GM21529 (cell line): ENCODE results near the gene TSPEAR.

Experiments used
- ATAC-seq: cut with Tn5 transposase; IDR thresholded peaks from one replicate; pipeline ENCODE4 v1.9.1; 2021; ENCODE audit not compliant: unreplicated experiment

TSPEAR gene

GRCh38 chr21:44723177-44724131, 12.1 kb upstream of the TSPEAR start:
- no peak for ATAC-seq

- ATAC-seq: no peak
Observed at GRCh38 chr21:44722731-44723130, 11.4 kb upstream of the TSPEAR start.

- no peak for ATAC-seq
Observed at GRCh38 chr21:44720170-44720569, 8.8 kb upstream of the TSPEAR start.

- ATAC-seq: no peak
Observed at GRCh38 chr21:44718571-44718970, 7.2 kb upstream of the TSPEAR start.

- ATAC-seq: no peak
Observed at GRCh38 chr21:44718093-44718492, 6.7 kb upstream of the TSPEAR start.

- no peak for ATAC-seq
Observed at GRCh38 chr21:44716984-44717383, 5.6 kb upstream of the TSPEAR start.

GRCh38 chr21:44714905-44715304, 3.5 kb upstream of the TSPEAR start:
- no peak for ATAC-seq

GRCh38 chr21:44713846-44714245, 2.5 kb upstream of the TSPEAR start:
- no peak for ATAC-seq

GRCh38 chr21:44713130-44713529, 1.8 kb upstream of the TSPEAR start:
- ATAC-seq: no peak

GRCh38 chr21:44712203-44713028, 1.0 kb upstream of the TSPEAR start:
- no peak for ATAC-seq

GRCh38 chr21:44710756-44711326, 531 bp downstream of the TSPEAR start:
- no peak for ATAC-seq

GRCh38 chr21:44710294-44710665, 1.1 kb downstream of the TSPEAR start:
- ATAC-seq: no peak

- no peak for ATAC-seq
Observed at GRCh38 chr21:44709426-44710293, 1.7 kb downstream of the TSPEAR start.

- ATAC-seq: no peak
Observed at GRCh38 chr21:44708866-44709425, 2.4 kb downstream of the TSPEAR start.

- no peak for ATAC-seq
Observed at GRCh38 chr21:44708213-44708865, 3.0 kb downstream of the TSPEAR start.

GRCh38 chr21:44706706-44707581, 4.4 kb downstream of the TSPEAR start:
- no peak for ATAC-seq

- no peak for ATAC-seq
Observed at GRCh38 chr21:44706026-44706705, 5.2 kb downstream of the TSPEAR start.

- ATAC-seq: no peak
Observed at GRCh38 chr21:44704636-44705001, 6.8 kb downstream of the TSPEAR start.
